Measurements from ENCODE around the gene ZAR1L.

DNA sequence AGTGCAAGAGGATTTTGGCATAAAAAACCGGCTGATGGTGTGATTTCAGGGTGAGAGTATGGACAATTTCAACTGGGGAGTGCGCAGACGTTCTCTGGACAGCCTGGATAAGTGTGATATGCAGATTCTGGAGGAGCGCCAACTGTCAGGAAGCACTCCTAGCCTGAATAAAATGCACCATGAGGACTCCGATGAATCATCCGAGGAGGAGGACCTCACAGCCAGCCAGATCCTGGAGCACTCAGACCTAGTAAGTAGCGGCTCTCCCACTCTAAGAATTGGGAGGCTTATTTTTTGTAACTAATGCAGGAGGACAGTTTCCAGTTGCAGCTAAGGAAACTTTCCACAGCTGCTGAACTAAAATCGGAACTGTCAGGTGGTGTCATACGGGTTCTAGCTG lies 53.6 kb downstream of the ZAR1L start:
- TF ChIP-seq CTCF (IDR thresholded peaks at IDR 0.05) (no peak), POLR2AphosphoS5 (IDR thresholded peaks at IDR 0.05; ENCODE audit: low read depth, low read length) (no peak), TCF7L2 (IDR thresholded peaks at IDR 0.05; ENCODE audit: low read depth, low read length) (no peak)
- TF ChIP-seq, protein P1, sequence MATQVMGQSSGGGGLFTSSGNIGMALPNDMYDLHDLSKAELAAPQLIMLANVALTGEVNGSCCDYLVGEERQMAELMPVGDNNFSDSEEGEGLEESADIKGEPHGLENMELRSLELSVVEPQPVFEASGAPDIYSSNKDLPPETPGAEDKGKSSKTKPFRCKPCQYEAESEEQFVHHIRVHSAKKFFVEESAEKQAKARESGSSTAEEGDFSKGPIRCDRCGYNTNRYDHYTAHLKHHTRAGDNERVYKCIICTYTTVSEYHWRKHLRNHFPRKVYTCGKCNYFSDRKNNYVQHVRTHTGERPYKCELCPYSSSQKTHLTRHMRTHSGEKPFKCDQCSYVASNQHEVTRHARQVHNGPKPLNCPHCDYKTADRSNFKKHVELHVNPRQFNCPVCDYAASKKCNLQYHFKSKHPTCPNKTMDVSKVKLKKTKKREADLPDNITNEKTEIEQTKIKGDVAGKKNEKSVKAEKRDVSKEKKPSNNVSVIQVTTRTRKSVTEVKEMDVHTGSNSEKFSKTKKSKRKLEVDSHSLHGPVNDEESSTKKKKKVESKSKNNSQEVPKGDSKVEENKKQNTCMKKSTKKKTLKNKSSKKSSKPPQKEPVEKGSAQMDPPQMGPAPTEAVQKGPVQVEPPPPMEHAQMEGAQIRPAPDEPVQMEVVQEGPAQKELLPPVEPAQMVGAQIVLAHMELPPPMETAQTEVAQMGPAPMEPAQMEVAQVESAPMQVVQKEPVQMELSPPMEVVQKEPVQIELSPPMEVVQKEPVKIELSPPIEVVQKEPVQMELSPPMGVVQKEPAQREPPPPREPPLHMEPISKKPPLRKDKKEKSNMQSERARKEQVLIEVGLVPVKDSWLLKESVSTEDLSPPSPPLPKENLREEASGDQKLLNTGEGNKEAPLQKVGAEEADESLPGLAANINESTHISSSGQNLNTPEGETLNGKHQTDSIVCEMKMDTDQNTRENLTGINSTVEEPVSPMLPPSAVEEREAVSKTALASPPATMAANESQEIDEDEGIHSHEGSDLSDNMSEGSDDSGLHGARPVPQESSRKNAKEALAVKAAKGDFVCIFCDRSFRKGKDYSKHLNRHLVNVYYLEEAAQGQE (IDR thresholded peaks at IDR 0.05; ENCODE audit: insufficient read depth in 1 of 2, low read depth in 2 of 2, low read length in 1 of 2): no peak

Data from Panc1 (cell line).